GM19467 (cell line): Measurements from ENCODE around the gene EMSY.
"Not testable (repeated sequence)": the region's sequence is repeated elsewhere in the genome, so short reads cannot be mapped to it uniquely, and the experiment has no call there.

Experiments used
- ATAC-seq: cut with Tn5 transposase; IDR thresholded peaks from one replicate; pipeline ENCODE4 v1.9.1; 2021; ENCODE audit warnings: mild to moderate bottlenecking, moderate library complexity; ENCODE audit not compliant: unreplicated experiment

EMSY gene

DNA sequence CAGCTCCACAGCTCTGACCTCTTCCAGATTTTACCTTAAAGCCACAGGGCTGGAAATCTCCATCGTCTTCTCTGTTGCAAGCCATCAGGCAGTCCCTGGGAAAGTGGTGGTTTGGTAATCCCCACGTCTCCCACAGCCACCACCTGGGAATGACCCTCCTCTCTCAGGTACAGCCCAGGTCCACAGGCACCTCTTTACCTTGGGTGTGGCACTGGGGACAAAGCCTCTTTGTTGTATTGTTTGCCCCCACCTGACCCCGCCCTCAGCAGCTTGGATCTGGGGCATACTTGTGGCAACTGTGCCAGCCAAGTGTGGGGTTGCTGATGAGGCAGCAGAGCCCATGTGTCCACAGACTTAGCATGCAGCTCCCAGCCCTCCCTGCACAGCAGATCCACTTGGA, 148.1 kb downstream of the EMSY start:
- no peak for ATAC-seq

DNA sequence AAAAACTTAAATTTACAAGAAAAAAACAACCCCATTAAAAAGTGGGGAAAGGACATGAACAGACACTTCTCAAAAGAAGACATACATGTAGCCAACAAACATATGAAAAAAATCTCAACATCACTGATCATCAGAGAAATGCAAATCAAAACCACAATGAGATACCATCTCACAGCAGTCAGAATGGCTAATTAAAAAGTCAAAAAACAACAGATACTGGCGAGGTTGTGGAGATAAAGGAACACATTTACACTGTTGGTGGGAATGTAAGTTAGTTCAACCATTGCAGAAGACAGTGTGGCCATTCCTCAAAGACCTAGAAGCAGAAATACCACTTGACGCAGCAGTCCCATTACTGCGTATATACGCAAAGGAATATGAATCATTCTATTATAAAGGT, 150.3 kb downstream of the EMSY start:
- ATAC-seq, result not testable (repeated sequence)

DNA sequence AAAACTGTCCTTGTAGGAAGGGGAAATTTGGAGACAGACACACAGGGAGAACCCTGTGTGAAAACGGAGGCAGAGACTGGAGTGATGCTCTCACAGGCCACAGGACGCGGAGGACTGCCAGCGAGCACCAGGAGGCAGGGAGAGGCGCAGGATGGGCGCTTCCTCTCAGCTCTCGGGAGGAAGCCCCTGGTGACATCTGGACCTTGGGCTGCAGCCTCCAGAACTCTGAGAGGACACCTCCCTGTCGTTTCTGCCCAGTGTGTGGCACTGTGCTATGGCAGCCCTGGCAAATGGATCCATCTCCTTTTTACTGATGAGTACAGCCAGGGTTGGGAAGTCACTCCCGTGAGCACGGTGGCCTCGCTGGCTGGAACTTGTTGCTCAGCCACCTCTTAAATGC, 151.8 kb downstream of the EMSY start:
- no peak for ATAC-seq

DNA sequence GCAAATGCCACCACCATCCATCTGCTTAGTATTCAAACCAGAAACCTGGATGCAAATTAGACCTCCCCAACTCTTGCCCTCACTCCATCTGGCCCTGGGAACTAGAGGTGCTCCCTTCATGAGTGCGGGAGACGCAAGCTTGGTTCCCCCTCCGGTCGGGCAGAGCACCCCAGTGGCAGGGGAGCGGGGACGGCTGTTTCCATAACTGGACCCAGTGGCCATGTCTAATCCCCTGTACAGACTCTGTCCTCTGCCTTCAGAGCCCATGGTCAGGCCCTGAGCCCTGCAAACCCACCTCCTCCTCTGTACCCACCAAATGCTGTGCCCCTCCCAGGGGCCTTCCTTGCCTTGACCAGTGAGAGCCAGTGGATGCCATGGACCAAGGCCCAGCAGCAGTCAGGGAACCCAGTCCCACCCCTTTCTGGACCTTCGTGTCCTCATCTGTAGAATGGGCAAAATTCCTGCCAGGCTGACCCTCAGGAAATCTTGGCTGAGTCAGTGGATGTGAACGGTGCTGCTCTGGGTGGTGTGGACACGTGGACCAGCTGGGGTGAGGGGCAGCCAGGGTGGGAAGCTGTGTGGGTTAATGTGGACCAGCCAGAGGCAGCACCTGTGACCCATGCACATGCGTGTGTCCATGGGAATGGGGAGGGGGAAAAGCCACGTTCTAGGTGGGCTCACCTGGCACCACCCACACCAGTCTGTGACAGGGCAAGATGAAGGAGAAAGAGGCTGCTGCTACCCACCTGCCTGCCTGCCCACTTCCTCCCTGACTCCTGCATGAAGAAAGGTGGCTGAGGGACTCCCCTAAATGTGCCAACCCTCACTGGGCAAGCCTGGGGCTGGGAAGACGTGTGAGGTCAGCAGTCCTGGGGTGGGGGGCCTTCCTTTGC, 153.0 kb downstream of the EMSY start:
- ATAC-seq, result no peak

DNA sequence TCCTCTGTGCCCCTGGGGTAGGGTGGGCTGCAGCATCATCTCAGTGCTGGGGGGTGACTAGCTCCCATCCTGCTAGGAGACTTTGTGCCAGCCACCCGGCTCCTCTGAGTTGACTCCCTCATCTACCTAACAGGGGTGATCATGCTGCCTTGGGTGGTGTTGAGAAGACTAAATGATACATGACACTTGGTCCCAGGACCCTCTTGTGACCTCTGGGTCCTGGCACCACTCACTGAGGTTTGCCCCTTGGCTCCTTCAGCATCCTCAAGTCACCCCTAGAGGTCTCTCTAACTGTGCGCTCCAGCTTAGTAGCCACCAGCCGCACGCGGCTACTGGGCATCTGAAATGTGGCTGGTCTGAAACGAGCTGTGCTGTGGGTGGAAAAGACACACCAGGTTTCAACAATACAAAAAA, 153.6 kb downstream of the EMSY start:
- ATAC-seq, result no peak

DNA sequence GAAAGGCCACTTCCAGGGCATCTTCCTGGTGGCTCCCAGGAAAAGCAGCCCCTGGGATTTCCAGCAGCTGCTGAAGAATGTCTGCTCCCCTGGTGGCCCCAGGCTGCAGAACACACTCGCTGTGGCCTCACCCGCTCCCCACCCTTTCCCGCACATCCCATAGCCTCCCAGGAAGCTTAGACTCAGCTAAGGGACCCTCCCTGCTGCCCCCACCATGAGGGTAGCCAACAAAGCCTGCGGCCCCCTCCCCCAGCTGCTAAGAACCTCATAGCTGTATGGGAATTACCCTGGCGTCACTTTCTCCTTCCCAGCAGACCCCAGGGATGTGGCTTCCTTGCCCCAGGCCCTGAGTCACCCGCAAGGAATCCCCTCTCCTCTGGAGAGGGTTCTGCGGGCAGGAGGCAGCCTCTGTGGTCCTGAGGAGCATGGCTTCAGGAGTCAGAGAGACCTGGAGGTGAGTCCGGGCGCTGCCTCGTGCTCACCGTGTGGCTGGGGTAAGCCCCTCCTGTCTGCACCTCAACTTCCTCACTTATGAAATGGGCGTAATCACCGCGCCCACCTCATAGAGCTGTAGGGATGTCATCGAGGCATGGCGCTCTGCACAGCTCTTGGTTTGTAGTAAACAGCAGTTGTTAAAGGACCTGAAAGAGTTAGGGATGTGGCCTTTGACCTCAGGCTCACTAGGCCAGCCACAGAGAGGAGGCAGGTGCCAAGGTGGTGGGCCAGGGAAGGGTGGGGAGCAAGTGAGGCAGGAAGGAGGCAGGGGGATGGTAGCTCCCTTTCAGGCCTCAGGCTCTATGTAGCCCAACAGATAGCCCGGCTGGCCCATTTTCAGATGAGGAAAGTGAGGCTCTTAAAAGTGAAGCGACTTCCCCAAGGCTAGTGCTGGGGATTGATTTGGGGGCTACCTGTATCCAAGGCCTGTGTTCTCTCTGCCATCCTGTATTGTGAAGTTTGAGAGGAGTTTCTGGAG, 154.5 kb downstream of the EMSY start:
- ATAC-seq, result no peak

DNA sequence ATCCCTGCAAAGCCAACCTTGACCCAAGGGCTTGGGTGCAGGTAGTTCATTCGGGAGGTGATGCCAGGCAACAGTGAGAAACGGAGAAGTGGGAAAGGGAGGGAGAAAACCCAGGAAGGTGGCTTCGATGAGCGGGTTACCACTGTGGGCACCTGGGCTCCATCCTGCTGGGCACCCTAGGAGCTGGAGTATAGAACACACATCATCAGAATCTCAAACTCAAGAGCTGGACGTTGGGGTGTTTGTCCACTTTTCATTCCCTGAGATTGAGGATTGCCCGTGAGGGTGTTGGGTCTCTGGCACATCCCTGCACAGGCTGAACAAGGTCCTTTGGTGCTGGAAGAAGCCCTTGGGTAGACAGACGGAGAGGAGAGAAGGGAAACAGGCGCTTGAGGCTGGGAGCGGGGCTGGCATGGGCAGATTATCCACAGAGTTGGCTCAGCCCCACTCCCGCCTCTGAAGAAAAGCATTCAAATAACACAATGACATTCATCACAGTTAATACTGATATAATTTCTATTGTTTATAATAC, 155.4 kb downstream of the EMSY start:
- no peak for ATAC-seq

DNA sequence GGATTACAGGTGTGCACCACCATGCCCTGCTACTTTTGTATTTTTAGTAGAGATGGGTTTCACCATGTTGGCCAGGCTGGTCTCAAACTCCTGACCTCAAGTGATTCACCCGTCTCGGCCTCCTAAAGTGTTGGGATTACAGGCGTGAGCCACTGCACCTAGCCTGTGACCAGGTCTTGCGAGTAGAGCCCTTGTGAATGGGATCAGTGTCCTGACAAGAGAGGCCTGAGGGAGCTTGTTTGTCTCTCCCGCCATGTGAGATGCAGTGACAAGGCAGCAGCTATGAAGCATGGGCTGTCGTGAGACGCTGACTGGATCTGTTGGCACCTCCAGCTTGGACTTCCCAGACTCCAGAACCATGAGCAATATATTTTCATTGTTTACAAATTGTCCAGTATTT, 156.5 kb downstream of the EMSY start:
- ATAC-seq, result no peak

DNA sequence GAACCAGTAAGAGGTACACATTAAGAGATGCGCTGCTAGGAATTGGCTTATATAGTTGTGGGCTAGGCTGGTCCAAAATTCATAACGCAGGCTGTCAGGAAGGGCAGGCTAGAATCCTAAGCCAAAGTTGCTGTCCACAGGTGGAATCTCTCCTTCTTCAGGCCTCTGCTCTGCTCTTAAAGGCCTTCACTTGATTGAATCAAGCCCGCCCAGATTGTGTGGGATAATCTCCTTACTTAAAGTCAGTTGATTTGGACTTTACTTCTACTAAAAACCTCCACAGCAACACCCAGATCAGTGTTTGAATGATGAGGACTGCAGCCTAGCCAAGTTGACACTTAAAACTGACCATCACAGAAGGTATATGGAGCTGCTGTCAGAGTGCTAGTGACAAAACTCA, 156.9 kb downstream of the EMSY start:
- no peak for ATAC-seq

DNA sequence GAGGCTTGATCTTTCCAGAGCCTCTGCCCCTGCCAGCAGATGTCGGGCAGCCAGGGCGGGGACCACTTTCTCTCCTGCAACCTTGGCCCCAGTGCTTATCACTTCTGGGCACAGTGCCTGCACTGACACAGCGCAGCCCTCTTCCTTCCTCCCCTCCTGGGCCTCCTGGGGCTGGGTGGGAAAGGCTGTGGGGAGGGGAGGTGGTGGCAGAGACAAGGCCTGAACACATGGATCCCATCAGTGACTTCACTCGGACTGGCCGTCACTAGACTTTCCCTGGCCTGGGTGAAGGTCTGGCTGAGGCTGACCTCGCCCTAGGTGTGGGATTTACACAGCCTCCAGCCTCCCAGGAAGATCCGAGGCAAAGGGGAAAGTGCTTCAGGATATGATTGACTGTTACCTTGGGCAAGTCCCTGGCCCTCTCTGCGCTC, 157.6 kb downstream of the EMSY start:
- ATAC-seq, result no peak
